Mesenchymal stem cell (in vitro differentiated cells and primary cell): Measurements from ENCODE around the gene MC1R.

ENCODE experiments used
- DNase-seq: peaks from one replicate; pipeline ENCODE4 v3.0.0-alpha.2; 2013
- H2AFZ ChIP-seq: one replicate; pipeline ENCODE4 v1.6.1; 2013; ENCODE audit warnings: low read depth, mild to moderate bottlenecking, control low read depth, inconsistent platforms, low read length, moderate library complexity
- H2AK5ac ChIP-seq: 2 replicates; pipeline ENCODE4 v1.6.1; 2013; ENCODE audit warnings: low read length, moderate library complexity, mild to moderate bottlenecking, inconsistent platforms; ENCODE audit not compliant: severe bottlenecking
- H2BK120ac ChIP-seq: one replicate; pipeline ENCODE4 v1.6.1; 2013; ENCODE audit warnings: low read depth, mild to moderate bottlenecking, inconsistent platforms, low read length, moderate library complexity
- H2BK12ac ChIP-seq, 2 experiments: one replicate each; pipeline ENCODE4 v1.6.1; 2013; ENCODE audit warnings: inconsistent platforms in 2 of 2, low read length in 2 of 2, mild to moderate bottlenecking in 2 of 2, moderate library complexity in 2 of 2, control low read depth in 1 of 2
- H2BK15ac ChIP-seq: one replicate; pipeline ENCODE4 v1.6.1; 2013; ENCODE audit warnings: mild to moderate bottlenecking, low read depth, inconsistent platforms; ENCODE audit not compliant: poor library complexity, severe bottlenecking
- H2BK5ac ChIP-seq: 2 replicates; pipeline ENCODE4 v1.6.1; 2013; ENCODE audit warnings: low read depth, mild to moderate bottlenecking, low read length, control low read depth, inconsistent platforms; ENCODE audit not compliant: poor library complexity, severe bottlenecking
- H3K14ac ChIP-seq, 2 experiments: one replicate each; pipeline ENCODE4 v1.6.1; 2013; ENCODE audit warnings: inconsistent platforms in 2 of 2, low read length in 2 of 2, control low read depth in 1 of 2, mild to moderate bottlenecking in 1 of 2, moderate library complexity in 1 of 2
- H3K18ac ChIP-seq, 2 experiments: one replicate each; pipeline ENCODE4 v1.6.1; 2013; ENCODE audit warnings: inconsistent platforms in 2 of 2, low read length in 2 of 2, control low read depth in 1 of 2, low read depth in 1 of 2, mild to moderate bottlenecking in 1 of 2
- H3K23ac ChIP-seq, 2 experiments: one replicate each; pipeline ENCODE4 v1.6.1; 2013; ENCODE audit warnings: inconsistent platforms in 2 of 2, low read length in 2 of 2, mild to moderate bottlenecking in 2 of 2, moderate library complexity in 2 of 2, control low read depth in 1 of 2
- H3K27ac ChIP-seq: 2 replicates; pipeline ENCODE4 v1.5.1; 2013; ENCODE audit warnings: mild to moderate bottlenecking, moderate library complexity, low read length, control low read depth, inconsistent platforms; ENCODE audit not compliant: poor library complexity, severe bottlenecking
- H3K27me3 ChIP-seq, 2 experiments: 2 replicates each; pipeline versions ENCODE4 v1.6.1 to v1.7.0; 2013; ENCODE audit warnings: low read length in 2 of 2, mild to moderate bottlenecking in 2 of 2, moderate library complexity in 2 of 2, control low read depth in 1 of 2, inconsistent platforms in 1 of 2; ENCODE audit not compliant: control insufficient read depth in 1 of 2, insufficient read depth in 1 of 2
- H3K36me3 ChIP-seq, 2 experiments: 2 replicates each; pipeline versions ENCODE4 v1.6.1 to v1.7.0; 2013; ENCODE audit warnings: low read length in 2 of 2, control low read depth in 1 of 2, inconsistent platforms in 1 of 2, low read depth in 1 of 2, mild to moderate bottlenecking in 1 of 2; ENCODE audit not compliant: insufficient read depth in 2 of 2, control insufficient read depth in 1 of 2
- H3K4ac ChIP-seq, 2 experiments: one replicate each; pipeline ENCODE4 v1.6.1; 2013; ENCODE audit warnings: inconsistent platforms in 2 of 2, low read length in 2 of 2, mild to moderate bottlenecking in 2 of 2, moderate library complexity in 2 of 2, control low read depth in 1 of 2, low read depth in 1 of 2
- H3K4me1 ChIP-seq: 2 replicates; pipeline ENCODE4 v1.6.1; 2013; ENCODE audit warnings: low read depth, low read length, control low read depth; ENCODE audit not compliant: control insufficient read depth, insufficient read depth
- H3K4me2 ChIP-seq: 2 replicates; pipeline ENCODE4 v1.6.1; 2013; ENCODE audit warnings: low read length, mild to moderate bottlenecking, inconsistent platforms; ENCODE audit not compliant: poor library complexity, severe bottlenecking
- H3K4me3 ChIP-seq, 2 experiments: 2 replicates each; pipeline versions ENCODE4 v1.5.1 to v1.7.0; 2013; ENCODE audit warnings: low read length in 2 of 2, mild to moderate bottlenecking in 2 of 2, control low read depth in 1 of 2, low read depth in 1 of 2; ENCODE audit not compliant: insufficient read depth in 1 of 2
- H3K79me1 ChIP-seq: replicated peaks from 2 replicates; pipeline ENCODE4 v1.6.1; 2013; ENCODE audit warnings: mild to moderate bottlenecking, control low read depth, low read length, inconsistent platforms; ENCODE audit not compliant: poor library complexity, severe bottlenecking
- H3K9ac ChIP-seq: 2 replicates; pipeline ENCODE4 v1.7.0; 2013; ENCODE audit warnings: mild to moderate bottlenecking, low read length, moderate library complexity
- H3K9me3 ChIP-seq: 2 replicates; pipeline ENCODE4 v1.7.0; 2013; ENCODE audit warnings: mild to moderate bottlenecking, low read length; ENCODE audit not compliant: control insufficient read depth
- H4K8ac ChIP-seq: one replicate; pipeline ENCODE4 v1.6.1; 2013; ENCODE audit warnings: inconsistent platforms, mild to moderate bottlenecking, low read length, moderate library complexity
- H4K91ac ChIP-seq: one replicate; pipeline ENCODE4 v1.6.1; 2013; ENCODE audit warnings: mild to moderate bottlenecking, low read length, inconsistent platforms
- WGBS: methylation state at CpG from one replicate; pipeline ENCODE4 v1.1.7; 2013; ENCODE audit warnings: mixed read lengths; 5-methylcytosine and 5-hydroxymethylcytosine counted together

Gene MC1R

DNA sequence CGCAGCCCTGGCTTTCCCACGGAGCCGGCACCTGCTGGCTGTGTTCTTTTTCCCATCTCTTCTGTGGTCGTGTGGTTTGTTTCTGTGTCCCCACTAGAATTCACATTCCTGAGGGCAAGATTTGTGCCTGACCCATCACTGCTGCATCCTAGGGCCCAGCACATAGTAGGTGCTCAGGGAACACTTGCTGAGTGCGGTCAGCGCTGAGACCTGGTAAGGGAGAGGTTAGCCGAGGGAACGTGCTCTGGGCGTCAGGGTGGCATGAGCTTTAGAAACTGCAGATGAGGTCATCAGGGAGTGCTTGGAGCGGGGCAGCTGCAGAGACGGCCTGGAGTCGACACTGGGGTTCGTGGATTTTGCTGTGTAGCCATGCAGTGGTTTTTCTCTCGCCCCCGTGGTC, 35.8 kb downstream of the MC1R start:
- no peaks in the 10 kb centered on the region for H3K27me3 ChIP-seq
- H3K36me3 ChIP-seq: peaks cover 41 to 53% of the 10 kb centered on the region in 2 experiments
- H3K27ac ChIP-seq: no peak overlapping the region
- no peak overlapping the region for H3K23ac ChIP-seq
- H3K4me1 ChIP-seq: peaks cover 9% of the 10 kb centered on the region
- no peak overlapping the region for H3K4me2 ChIP-seq
- H3K4ac ChIP-seq: no peak overlapping the region
- H2AFZ ChIP-seq: no peak overlapping the region
- WGBS: 95% methylated on average over 14 of the region's 15 CpGs
- no peak overlapping the region for H2BK5ac ChIP-seq
- H4K8ac ChIP-seq: no peak overlapping the region
- no peak overlapping the region for H2BK12ac ChIP-seq
- no peak overlapping the region for H3K18ac ChIP-seq
- no peak overlapping the region for H2BK120ac ChIP-seq
- H4K91ac ChIP-seq: no peak overlapping the region
- no peak overlapping the region for H2BK15ac ChIP-seq
- H3K79me1 ChIP-seq: peaks cover 46% of the 10 kb centered on the region
- no peak overlapping the region for H3K14ac ChIP-seq
- H3K9me3 ChIP-seq: no peaks in the 10 kb centered on the region
- no peak overlapping the region for H3K9ac ChIP-seq
- no peak overlapping the region for H3K4me3 ChIP-seq
- H2AK5ac ChIP-seq: no peak overlapping the region
- DNase-seq: no peak

DNA sequence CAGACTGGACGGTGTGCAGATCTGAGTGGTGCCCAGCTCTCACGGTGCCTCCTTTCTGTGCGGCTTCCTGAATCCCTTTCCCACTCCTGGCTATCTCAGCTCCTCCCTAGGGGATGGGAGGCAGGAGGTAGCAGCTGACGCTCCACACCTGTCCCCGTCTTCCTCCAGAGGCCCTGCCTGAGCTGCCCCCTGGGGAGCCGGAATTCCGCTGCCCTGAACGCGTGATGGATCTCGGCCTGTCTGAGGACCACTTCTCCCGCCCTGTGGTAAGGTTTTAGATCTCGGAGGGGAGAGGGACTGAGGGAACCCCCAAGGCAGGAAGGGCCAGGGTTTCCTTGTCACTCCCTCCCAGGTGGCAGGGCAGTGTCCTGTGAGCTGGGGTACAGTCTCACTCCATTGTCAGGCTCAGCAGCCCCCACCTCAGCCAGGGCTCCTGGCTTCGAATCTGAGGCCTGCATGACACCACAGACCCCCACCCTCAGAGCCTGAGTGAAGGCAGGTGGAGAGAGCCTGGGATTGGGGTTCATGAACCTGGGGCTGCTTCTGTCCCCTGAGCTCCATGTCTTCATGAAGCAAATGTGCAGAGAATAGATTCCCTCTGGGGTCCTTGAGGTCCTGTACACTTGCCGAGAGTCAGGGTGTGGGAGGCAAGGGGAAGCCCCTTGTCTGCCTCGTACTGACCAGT, 36.5 kb downstream of the MC1R start:
- Histone ChIP-seq H3K4me3 (no peak overlapping the region), H4K8ac (no peak overlapping the region), H3K4me1 (peaks cover 2% of the 10 kb centered on the region), H3K14ac (no peak overlapping the region), H2AFZ (no peak overlapping the region), H2BK12ac (no peak overlapping the region), H4K91ac (no peak overlapping the region), H3K18ac (no peak overlapping the region), H2BK5ac (no peak overlapping the region), H3K36me3 (peaks cover 42 to 59% of the 10 kb centered on the region in 2 experiments), H3K23ac (no peak overlapping the region), H2BK120ac (no peak overlapping the region), H3K4me2 (no peak overlapping the region), H3K9me3 (no peaks in the 10 kb centered on the region), H2AK5ac (no peak overlapping the region), H3K27me3 (no peaks in the 10 kb centered on the region), H3K9ac (no peak overlapping the region), H3K4ac (no peak overlapping the region), H3K79me1 (peaks cover 45% of the 10 kb centered on the region), H2BK15ac (no peak overlapping the region), H3K27ac (no peak overlapping the region)
- DNase-seq: no peak
- 90% methylated on average over 14 of the region's 15 CpGs for WGBS

DNA sequence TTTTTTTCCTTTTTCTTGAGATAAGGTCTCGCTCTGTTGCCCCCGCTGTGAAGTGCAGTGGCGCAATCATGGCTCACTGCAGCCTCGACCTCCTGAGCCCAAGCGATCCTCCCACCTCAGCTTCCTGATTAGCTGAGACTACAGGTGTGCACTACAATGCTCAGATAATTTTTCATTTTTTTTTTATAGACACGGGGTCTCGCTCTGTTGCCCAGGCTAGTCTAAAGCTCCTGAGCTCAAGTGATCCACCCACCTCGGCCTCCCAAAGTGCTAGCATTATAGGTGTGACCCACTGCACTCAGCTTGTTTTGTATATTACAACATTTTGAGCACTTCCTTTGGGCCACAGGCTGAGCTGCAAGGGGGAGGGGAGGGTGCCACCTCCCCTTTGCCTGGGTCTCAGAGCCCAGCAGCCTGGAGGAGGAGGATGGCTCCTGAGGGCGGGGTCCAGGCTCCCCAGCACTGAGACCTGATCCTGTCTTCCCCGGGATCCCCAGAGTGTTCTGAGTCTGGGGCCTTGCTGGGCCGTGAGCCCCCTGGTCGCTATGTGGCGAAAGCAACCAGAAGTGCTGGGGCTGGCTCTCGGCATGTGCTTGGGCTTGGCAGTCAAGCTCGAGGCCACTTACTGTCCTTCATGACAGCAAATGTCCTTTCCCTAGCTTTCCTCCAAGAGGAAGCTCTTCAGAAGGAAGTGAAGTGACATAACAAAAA, 38.0 kb downstream of the MC1R start:
- H3K4ac ChIP-seq: no peak overlapping the region
- no peak overlapping the region for H2AK5ac ChIP-seq
- no peak overlapping the region for H2BK12ac ChIP-seq
- H3K9me3 ChIP-seq: no peaks in the 10 kb centered on the region
- H3K9ac ChIP-seq: no peak overlapping the region
- peaks cover 2% of the 10 kb centered on the region for H3K4me1 ChIP-seq
- no peak overlapping the region for H3K27ac ChIP-seq
- no peak overlapping the region for H3K23ac ChIP-seq
- no peak overlapping the region for H2BK120ac ChIP-seq
- no peak overlapping the region for H3K4me2 ChIP-seq
- peaks cover 51 to 72% of the 10 kb centered on the region in 2 experiments for H3K36me3 ChIP-seq
- H3K27me3 ChIP-seq: no peaks in the 10 kb centered on the region
- H3K79me1 ChIP-seq: peaks cover 44% of the 10 kb centered on the region
- DNase-seq: no peak
- no peak overlapping the region for H3K14ac ChIP-seq
- no peak overlapping the region for H4K91ac ChIP-seq
- H2BK5ac ChIP-seq: no peak overlapping the region
- H3K18ac ChIP-seq: no peak overlapping the region
- H4K8ac ChIP-seq: no peak overlapping the region
- 96% methylated on average over 14 of the region's 15 CpGs for WGBS
- no peak overlapping the region for H2AFZ ChIP-seq
- no peak overlapping the region for H3K4me3 ChIP-seq
- H2BK15ac ChIP-seq: no peak overlapping the region

DNA sequence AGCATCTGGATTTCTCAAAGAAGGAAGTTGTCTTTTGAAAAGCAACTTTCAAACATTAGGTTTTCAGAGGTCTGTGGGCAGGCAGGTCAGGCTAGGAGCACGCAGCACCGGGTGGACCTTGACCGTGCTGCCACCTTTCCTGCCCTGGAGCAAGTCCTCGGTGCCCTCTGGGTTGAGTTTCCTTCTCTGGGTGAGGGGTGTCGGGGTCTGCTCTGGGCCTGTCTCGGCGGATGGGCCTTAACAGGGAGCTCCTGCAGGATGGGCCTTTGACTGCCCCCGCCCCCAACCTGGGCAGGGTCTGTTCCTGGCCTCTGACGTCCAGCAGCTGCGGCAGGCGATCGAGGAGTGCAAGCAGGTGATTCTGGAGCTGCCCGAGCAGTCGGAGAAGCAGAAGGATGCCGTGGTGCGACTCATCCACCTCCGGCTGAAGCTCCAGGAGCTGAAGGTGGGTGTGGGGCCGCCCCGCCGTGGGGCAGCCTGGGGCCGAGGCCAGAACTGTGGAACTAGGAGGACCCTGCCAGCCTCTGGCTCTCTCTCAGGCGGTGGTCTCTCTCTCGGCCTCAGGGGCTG, 38.6 kb downstream of the MC1R start:
- Histone ChIP-seq H2BK120ac (no peak overlapping the region), H3K79me1 (peaks cover 41% of the 10 kb centered on the region), H3K9me3 (no peaks in the 10 kb centered on the region), H2BK5ac (no peak overlapping the region), H3K14ac (no peak overlapping the region), H3K4me1 (peaks cover 2% of the 10 kb centered on the region), H3K9ac (no peak overlapping the region), H3K4me2 (no peak overlapping the region), H3K23ac (no peak overlapping the region), H3K18ac (no peak overlapping the region), H4K8ac (no peak overlapping the region), H4K91ac (no peak overlapping the region), H3K27me3 (no peaks in the 10 kb centered on the region), H2AK5ac (no peak overlapping the region), H3K4ac (no peak overlapping the region), H3K36me3 (peaks cover 51 to 77% of the 10 kb centered on the region in 2 experiments), H2BK12ac (no peak overlapping the region), H2AFZ (no peak overlapping the region), H2BK15ac (no peak overlapping the region), H3K4me3 (no peak overlapping the region), H3K27ac (no peak overlapping the region)
- DNase-seq: no peak
- WGBS: 96% methylated on average over 23 of the region's 23 CpGs
